HG02943 (cell line): ENCODE data around the gene ABL1.

Experiments
- ATAC-seq: cut with Tn5 transposase; IDR thresholded peaks from one replicate; pipeline ENCODE4 v1.9.1; 2021; ENCODE audit warnings: mild to moderate bottlenecking, low read depth, moderate library complexity; ENCODE audit not compliant: unreplicated experiment

ABL1 gene

DNA sequence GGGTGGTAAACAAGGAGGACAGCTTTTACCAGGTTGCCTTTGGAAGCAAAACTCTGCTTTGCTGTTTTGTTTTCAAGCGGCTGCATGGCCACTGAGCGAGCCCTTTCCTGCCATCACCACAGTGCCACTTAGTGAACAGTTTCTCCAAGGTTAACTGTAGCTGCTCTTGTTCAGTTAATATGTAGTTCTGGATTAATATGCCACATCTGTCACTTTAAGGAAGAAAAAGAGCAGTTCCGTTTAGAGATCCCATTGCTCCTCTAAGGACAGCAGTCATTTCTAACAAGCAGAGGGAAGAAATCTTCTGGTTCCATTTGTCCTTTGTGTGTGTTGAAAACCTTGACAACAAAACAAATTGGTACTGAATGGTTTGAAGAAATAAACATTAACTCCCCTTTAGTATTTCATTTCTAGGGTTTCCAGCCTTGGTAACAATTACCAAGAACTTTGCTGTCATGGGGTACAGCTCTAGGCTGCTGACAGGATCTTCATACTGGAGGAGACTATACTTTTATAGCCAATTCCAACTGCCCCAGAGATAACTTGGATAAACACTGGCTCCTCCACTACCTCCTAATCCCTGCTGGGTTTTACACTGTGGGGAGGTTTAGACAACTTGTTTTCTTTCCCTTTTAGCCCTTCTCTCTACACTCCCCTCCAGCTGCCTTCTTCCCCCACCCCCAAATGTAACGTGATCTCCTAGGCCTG, 10.3 kb upstream of the ABL1 start:
- ATAC-seq, result no peak

DNA sequence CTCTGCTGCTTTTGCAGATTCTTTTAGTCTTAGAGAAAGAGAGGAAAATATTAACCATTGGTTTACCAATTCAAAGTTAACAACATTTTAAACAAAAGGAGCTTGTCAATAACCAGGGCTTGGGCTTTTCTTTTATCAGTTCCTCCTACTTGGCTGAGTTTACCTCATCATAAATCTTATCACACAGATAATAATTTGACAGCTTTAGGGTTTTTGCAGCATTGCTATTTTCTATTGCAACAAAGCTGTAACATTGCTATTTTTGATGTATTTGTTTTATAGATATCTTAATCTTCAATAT, 9.8 kb upstream of the ABL1 start:
- no peak for ATAC-seq

- ATAC-seq, result no peak
Observed at GRCh38 chr9:130825809-130826208, 9.2 kb upstream of the ABL1 start.

DNA sequence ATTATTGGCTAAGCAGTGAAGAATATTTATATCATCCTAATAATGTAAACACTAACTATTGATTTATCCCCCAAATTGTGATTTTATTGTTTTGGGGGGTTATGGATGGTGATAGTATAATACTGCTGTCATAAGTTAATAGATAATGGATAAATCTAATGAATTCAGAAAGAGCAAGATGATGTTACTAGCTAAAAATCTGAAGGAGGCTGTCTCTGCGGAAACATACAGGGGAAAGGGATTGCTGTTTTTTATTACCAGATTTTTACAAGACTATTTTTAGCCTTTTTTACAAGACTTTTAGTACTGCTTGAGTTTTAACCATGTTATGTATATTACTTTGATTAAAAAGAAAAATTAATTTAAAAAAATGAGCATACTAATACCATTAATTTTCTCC, 5.3 kb upstream of the ABL1 start:
- ATAC-seq, result no peak

DNA sequence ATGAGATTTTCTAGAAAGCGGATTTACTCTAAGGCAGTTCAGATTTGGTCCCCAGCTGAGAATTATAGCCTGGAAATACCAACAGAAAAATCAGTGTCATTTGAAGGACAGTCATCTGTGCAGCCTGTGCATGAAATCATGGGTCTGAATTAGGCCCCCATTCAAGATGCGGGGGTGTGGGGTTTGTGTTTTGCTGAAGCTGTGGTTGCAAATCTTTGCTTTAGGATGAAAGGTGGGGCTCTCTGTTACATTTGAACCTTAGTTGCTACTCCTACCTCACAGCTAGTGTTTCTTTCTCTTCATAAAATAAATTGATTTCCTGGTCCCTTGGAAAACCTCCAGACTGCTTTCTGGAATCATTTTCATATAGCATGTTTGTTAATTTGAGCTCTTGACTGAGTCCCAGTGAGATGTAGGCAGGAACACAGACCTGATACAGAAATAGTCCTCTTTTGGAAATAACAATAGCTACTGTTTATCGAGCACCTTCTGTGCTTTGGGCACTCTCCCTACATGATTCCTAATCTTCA, 4.8 kb upstream of the ABL1 start:
- ATAC-seq, result no peak

GRCh38 chr9:130831077-130831476, 4.0 kb upstream of the ABL1 start:
- no peak for ATAC-seq

DNA sequence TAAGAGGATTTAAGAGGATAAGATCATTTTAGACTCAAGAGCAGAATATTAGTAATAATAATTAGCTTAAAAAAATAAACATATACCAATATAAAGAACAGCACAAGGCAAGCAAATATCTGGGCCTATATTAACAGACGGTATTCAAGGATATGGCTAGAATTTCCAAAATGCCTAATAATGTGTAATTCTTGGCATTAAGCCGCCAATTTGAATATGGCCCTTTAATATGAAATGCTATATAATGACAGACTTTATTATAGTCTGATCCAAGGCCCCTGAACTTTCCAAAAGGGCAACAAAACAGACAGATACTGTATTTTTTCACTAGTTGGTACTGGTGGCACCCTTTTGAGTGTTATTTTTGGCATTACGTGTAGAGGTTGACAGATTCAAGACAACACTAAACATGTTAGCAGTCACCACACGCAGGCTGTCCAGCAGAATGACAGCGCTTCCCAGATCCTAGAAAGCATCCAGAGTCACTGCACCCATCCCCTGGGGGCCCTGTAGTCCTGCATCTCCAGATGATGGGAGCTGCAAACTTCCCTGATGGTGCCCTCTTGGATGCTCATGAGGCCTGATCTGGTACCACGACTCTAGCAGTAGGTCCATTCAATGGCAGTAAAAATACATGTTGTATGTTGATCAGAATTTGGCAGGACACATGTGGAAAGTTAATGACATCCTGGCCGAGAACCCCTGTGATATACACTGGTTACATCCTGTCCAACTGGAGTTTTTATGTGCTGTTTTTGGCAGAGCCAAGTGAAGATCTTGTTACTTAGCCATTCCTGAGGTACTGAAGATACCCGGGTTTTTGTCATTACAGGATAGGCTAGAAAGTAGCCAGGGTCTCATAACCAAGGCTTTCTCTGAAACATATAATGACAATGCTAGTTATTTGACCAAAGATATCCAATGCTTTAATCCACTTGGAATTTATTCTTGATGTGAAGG, 1.7 kb upstream of the ABL1 start:
- ATAC-seq, result no peak

DNA sequence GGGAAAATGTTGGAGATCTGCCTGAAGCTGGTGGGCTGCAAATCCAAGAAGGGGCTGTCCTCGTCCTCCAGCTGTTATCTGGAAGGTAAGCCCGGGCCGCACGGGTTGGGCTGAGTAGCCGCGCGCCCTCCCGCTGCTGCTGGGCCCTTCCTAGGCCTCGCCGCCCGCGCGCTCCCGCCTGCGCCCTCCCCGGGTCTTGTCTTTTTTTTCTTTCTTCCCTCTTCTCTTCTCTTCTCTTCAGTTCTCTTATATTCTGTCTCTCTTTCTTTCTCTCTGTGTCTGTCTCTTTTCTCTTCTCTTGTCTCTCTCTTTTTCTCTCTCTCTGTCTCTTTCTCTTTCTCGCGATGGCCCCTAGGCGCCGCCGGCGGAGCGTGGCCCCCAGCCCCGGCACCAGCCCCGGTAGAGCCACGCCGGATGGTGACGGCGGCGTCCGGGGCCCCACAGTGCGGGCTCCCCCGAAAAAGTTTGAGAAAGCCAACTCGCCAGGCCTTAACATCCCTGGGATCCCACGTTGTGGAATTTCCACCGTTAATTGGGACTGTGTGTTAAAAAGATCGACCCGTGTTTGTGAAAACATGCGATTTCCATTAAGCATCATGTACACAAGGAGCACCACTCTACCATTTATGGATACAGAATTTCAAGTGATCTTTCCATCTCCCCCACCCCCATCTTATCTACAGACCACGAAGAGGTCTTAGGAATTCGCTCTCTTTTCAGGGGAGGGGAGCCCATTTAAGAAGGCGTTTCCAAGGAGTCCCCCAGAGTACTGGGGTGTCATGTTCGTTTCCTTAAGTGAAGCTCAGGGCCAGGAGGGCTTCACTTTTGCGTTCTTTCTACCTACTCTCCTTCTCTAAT, 616 bp downstream of the ABL1 start:
- ATAC-seq, result peak; percentile 20

DNA sequence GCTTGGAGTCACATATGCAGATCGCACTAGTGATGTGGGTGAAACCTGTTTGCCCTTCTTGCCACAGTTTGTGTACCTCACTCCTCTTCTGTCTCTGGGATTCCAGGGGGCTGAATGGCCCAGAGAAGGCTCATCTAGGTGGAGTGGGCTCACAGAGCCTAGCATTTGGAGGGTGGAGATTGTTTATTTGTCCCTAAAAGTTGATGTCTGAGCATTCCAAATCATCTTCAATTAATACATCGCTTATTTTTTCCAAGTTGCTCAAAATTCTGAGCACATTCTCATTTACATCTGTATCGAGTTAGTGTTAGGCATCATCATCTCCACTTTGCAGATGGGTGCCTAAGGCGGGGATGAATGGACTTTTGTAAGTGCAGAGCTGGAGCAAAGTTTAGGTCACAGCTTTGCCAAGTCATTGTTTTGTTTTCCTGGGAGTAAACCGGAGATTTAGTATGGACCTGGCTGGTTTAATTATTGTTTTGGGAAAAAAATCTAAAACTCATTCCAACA, 2.0 kb downstream of the ABL1 start:
- no peak for ATAC-seq

DNA sequence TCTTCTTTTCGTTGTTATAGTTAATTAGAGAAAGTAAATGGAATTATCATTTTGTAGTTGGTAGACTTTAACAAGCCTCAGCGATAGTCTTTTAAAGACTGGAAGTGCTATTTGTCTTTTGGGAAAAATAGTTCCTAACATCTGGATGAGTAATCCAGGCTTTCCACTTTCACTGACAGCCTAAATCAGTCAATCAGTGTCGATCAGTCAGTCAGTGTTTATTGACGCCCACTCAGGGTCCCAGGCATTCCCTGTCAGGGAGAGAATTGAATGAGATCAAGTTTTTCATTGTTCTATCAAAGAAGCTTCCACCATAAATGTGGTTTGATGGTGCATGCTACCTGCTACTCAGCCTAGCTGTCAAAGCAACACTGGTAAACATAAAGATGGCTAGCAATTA, 2.6 kb downstream of the ABL1 start:
- no peak for ATAC-seq

DNA sequence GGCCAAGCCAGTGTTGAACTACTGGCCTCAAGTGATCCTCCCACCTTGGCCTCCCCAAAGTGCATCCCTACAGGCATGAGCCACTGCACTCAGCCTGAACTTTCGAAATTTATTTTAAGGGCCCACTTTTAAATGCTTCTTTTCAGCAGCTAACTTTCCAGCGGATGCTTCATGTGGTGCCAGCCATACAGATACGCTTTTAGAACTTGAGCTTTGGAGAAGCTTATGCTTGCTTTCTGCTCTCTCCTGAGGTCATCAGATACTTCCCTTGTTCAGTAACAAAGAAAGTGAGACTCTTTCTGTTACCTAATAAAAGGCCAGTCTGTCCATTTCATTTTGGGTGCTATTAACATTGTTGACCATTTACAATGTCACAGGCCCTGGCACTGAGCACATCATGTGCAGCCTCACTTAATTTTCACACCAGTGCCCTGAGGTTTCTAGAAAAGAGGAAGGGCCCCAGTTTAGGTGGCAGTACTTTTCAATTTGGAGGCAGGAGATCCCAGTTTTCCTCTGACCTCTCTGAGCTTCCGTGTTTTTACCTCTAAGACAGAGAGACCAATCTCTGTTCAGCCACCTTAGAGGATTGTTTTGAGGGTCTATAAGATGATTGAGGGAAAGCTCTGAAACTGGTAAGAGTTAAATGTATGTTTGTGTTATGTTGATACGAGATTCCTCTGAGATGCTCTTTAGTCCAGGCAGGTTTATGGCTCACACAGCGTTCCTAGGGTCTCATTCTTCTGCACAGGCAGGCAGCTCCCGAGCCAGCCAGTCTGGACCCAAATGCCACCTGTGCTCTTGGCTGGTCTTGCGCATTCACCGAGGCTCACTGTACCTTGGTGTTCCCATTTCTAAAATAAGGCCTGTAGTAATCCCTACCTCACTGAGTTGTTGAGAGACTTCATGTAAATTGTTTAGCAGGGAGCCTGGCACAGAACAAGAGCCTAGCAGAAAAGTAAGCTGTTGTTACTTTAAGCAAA, 4.4 kb downstream of the ABL1 start:
- no peak for ATAC-seq

GRCh38 chr9:130842545-130842944, 7.5 kb downstream of the ABL1 start:
- ATAC-seq, result no peak

DNA sequence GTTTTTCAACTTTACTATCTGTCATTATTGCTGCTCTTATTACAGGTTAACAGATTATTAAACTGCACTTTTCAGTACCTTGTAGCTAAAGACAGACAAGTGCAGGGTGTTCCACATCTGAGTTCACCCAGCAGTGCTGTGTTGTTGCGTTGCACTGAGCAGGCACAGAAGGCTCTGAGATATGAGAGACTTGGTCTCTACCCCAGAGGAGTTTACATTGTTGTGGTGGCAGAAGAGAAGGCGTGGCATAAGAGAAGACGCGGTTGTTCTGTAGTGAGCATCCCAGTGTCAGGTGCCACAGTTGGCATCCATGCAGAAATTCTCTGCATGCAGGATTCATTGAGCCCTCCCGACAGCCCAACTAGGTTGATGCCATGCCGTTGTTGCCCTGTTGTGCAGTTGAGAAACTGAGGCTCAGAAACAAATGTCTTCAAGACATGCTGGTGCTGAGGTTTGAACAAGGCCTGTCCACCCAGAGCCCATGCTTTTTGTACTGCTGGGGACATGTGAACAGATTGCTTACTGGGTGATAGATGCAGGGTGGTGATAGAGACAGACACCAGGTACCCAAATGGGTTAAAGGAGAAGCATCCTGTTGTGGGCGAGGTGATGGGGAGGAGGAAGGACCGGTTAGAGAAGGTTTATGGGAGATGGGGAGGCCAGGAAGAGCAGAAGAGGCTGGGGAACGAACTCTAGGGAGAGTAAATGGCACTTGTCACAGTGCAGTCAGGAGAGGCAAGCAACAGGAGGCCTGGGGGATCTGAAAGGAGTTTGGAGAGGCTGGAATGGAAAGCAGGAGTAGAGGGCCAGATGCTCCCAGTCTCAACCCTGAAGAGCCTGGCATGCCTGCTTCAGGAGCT, 8.2 kb downstream of the ABL1 start:
- ATAC-seq, result no peak

GRCh38 chr9:130844044-130844451, 9.0 kb downstream of the ABL1 start:
- ATAC-seq, result no peak

DNA sequence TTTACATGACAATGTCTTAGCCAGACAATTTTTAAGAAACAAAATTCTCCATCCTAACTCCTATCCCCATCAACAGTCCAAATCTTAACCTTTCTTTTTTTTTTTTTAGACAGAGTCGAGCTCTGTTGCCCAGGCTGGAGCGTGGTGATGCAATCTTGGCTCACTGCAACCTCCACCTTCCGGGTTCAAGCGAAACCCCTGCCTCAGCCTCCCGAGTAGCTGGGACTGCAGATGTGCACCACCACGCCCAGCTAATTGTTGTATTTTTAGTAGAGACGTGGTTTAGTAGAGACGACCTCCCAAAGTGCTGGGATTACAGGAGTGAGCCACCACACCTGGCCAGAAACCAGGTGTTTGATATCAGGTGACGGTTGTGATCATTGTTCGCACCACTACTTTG, 10.2 kb downstream of the ABL1 start:
- ATAC-seq, result no peak

GRCh38 chr9:130845901-130846481, 10.9 kb downstream of the ABL1 start:
- ATAC-seq, result no peak

DNA sequence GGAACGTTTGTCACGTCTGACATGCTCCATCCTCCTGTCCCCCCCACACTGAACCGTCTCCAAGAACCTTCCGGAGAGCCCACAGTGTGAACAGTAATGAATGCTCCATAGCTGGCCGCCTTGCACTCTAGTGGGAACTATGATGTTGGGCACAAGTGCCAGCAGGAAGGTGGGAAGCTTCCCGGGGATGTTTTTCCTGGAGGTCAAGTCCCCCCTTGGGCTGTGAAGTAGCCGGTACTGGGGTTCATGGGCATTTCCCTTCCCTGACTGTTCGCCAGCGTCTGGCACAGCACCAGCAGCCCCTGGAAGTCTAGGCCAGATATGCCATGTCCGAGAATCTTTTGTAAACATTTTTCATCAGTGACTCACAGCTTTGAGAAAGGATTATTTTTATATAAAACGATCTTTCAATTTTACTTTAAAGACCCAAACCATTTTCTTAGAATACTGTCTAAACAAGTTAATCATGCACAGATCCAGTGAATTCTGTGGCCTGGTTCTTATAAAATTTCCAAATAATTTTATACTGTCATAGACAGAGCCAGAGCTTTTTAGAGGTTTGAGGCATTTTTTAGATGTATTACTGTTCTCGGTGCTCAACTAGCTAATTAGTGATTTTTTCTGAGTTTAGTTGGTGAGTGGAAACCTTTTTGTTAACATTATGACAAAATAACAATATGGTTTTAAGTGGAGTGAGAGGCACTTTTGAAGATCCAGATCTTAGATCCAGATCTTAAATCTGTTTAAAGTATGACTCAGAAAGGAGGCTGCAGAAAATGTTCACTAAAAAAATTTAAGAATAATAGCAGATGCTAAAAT, 11.6 kb downstream of the ABL1 start:
- ATAC-seq, result no peak
